Measurements from ENCODE around the gene RABL6.

The RABL6 gene

DNA sequence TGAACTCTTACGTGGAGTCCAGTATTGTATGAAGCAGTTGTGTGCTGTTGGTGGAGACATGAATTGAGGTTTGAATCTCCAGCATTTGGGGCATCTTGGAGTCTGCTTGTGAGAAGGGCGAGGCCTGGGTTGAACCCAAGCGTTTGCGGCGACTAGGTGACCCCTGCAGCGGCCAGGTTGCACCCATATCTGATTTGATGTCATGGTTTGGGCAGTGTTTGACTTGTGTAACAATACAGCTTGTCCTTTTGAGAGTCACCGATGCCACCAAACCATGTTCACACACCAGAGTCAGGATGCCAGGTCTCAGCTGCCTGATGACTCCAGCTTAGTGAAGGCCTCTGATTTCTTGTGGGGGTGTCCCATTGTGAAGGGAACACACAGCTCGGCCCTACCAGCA is 80.7 kb downstream of the RABL6 start:
- no peak for TF ChIP-seq CTCF (IDR thresholded peaks at IDR 0.05; ENCODE audit: control insufficient read depth, insufficient read depth, low read depth, low read length, missing control alignments)
- no peak for DNase-seq (ENCODE audit: low read depth)
- H3K4me3 ChIP-seq (ENCODE audit: control insufficient read depth, low read depth, low read length): no peak overlapping the region

GRCh38 chr9:136889858-136890257 is 82.1 kb downstream of the RABL6 start:
- no peak for DNase-seq (ENCODE audit: low read depth)
- no peak for TF ChIP-seq CTCF (IDR thresholded peaks at IDR 0.05; ENCODE audit: control insufficient read depth, insufficient read depth, low read depth, low read length, missing control alignments)
- no peak overlapping the region for H3K4me3 ChIP-seq (ENCODE audit: control insufficient read depth, low read depth, low read length)

- DNase-seq (ENCODE audit: low read depth): no peak
- no peak overlapping the region for H3K4me3 ChIP-seq (ENCODE audit: control insufficient read depth, low read depth, low read length)
- TF ChIP-seq CTCF (IDR thresholded peaks at IDR 0.05; ENCODE audit: control insufficient read depth, insufficient read depth, low read depth, low read length, missing control alignments): no peak
Measured at GRCh38 chr9:136890661-136891060, 82.9 kb downstream of the RABL6 start.

Data from AG09309 (cell line).